ENCODE results near the gene ZFAND2A.

DNA sequence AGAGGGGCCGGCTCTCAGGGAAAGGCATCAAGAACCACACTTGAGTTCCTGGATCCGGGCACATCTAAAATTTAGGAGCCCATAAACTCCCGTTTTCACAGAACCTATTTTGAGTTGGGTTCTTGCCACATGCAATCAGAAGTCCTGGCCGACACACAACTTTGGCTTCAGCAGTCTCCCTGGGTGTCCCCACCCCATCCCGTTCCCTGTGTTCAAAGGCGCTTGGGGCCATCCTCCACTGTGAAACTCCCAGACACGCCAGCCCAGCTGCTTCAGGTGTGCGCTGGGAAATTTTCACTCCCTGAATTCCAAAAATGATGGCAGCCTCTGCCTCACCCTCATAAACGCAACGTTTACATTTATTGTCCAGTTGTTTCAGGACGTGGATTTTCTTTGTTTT, 8.4 kb upstream of the ZFAND2A start:
- TF ChIP-seq, protein P1, sequence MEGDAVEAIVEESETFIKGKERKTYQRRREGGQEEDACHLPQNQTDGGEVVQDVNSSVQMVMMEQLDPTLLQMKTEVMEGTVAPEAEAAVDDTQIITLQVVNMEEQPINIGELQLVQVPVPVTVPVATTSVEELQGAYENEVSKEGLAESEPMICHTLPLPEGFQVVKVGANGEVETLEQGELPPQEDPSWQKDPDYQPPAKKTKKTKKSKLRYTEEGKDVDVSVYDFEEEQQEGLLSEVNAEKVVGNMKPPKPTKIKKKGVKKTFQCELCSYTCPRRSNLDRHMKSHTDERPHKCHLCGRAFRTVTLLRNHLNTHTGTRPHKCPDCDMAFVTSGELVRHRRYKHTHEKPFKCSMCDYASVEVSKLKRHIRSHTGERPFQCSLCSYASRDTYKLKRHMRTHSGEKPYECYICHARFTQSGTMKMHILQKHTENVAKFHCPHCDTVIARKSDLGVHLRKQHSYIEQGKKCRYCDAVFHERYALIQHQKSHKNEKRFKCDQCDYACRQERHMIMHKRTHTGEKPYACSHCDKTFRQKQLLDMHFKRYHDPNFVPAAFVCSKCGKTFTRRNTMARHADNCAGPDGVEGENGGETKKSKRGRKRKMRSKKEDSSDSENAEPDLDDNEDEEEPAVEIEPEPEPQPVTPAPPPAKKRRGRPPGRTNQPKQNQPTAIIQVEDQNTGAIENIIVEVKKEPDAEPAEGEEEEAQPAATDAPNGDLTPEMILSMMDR (IDR thresholded peaks at IDR 0.05; ENCODE audit: insufficient read depth, low read length), result no peak
- TF ChIP-seq POLR2AphosphoS5 (IDR thresholded peaks at IDR 0.05; ENCODE audit: low read depth), result no peak
- TF ChIP-seq, protein P2, sequence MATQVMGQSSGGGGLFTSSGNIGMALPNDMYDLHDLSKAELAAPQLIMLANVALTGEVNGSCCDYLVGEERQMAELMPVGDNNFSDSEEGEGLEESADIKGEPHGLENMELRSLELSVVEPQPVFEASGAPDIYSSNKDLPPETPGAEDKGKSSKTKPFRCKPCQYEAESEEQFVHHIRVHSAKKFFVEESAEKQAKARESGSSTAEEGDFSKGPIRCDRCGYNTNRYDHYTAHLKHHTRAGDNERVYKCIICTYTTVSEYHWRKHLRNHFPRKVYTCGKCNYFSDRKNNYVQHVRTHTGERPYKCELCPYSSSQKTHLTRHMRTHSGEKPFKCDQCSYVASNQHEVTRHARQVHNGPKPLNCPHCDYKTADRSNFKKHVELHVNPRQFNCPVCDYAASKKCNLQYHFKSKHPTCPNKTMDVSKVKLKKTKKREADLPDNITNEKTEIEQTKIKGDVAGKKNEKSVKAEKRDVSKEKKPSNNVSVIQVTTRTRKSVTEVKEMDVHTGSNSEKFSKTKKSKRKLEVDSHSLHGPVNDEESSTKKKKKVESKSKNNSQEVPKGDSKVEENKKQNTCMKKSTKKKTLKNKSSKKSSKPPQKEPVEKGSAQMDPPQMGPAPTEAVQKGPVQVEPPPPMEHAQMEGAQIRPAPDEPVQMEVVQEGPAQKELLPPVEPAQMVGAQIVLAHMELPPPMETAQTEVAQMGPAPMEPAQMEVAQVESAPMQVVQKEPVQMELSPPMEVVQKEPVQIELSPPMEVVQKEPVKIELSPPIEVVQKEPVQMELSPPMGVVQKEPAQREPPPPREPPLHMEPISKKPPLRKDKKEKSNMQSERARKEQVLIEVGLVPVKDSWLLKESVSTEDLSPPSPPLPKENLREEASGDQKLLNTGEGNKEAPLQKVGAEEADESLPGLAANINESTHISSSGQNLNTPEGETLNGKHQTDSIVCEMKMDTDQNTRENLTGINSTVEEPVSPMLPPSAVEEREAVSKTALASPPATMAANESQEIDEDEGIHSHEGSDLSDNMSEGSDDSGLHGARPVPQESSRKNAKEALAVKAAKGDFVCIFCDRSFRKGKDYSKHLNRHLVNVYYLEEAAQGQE (IDR thresholded peaks at IDR 0.05; ENCODE audit: insufficient replicate concordance, low read depth), result no peak
